Esophagus muscularis mucosa (tissue), 4 donors: ENCODE measurements around the gene ERCC1.
A peak's percentile ranks its signal among the peaks of the same experiment; 100 is the strongest.

Source experiments
- EP300 ChIP-seq: sonication (generic); formaldehyde crosslinking; IDR thresholded peaks from one replicate; pipeline ENCODE4 v1.6.1; 2017; ENCODE audit warnings: antibody characterized with exemption
- POLR2AphosphoS5 ChIP-seq, 2 donors: sonication (generic); formaldehyde crosslinking; IDR thresholded peaks; one replicate each; pipeline ENCODE4 v1.6.1; 2017; ENCODE audit warnings: antibody characterized with exemption in 2 of 2
- TF ChIP-seq, protein P1 (sequence below), 3 experiments: fragments of 200-600 bp in 2 of 3; fragments of 450-650 bp in 1 of 3; sonication (generic) in 2 of 3; IDR thresholded peaks; one replicate each; pipeline ENCODE4 v1.5.1; 2017 to 2019; ENCODE audit warnings: antibody characterized with exemption in 3 of 3, mild to moderate bottlenecking in 2 of 3, moderate library complexity in 1 of 3

DNA sequence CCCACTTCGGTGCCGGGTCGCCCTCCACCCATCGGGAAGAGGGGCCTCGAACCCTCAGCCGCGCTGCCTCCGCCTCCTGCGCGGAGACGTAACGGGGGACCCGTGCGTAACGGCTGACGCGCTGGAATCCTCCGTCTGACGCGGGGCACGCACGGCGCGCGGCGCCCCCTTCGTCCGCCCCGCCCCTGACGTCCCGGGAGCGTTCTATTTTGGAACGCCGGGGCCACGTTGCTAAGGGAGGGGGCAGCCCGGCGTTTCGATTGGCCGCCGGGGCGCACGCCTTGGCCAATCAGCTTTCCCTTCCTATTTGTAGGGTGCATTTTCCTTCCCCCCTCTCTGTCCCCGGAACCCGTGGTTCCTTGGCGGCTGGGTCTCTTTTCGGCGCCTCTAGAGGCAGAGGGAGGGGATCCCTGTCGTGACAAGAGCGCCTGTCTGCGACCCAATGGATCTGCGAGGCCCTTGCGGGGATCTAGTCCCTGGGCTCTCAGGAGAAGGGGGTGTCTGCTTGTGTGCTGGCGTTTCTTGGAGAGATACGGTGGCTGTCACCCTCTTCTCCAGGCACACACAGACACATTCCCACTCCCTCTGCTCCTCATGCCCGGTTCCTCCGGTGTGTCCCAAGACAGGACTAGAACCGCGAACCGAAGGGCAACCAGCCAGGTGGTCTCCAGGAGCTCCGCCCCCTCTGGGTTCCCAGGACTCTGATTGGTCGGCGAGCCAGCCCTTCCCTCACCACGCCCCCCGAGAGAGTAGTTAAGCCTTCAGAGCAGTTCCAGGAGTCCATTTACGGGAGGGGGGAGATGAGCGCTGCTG is 45.6 kb upstream of the ERCC1 start:
- TF ChIP-seq, protein P1, sequence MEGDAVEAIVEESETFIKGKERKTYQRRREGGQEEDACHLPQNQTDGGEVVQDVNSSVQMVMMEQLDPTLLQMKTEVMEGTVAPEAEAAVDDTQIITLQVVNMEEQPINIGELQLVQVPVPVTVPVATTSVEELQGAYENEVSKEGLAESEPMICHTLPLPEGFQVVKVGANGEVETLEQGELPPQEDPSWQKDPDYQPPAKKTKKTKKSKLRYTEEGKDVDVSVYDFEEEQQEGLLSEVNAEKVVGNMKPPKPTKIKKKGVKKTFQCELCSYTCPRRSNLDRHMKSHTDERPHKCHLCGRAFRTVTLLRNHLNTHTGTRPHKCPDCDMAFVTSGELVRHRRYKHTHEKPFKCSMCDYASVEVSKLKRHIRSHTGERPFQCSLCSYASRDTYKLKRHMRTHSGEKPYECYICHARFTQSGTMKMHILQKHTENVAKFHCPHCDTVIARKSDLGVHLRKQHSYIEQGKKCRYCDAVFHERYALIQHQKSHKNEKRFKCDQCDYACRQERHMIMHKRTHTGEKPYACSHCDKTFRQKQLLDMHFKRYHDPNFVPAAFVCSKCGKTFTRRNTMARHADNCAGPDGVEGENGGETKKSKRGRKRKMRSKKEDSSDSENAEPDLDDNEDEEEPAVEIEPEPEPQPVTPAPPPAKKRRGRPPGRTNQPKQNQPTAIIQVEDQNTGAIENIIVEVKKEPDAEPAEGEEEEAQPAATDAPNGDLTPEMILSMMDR (IDR thresholded peaks at IDR 0.05): peak in 1 of 3 experiments; percentile 29
- TF ChIP-seq POLR2AphosphoS5 (IDR thresholded peaks at IDR 0.05): peak; percentile 96 to 97
- TF ChIP-seq EP300: peak; percentile 99
